Measurements from ENCODE around the gene ZNF367. TPM values are rescaled to one million over a fixed set of nuclear protein-coding genes. Genes with fewer than 3 reads are reported as not detected.

Gene ZNF367
- total and polyA plus RNA-seq, 4 donors: 1.0 to 3.3 (median 2.1) TPM

DNA sequence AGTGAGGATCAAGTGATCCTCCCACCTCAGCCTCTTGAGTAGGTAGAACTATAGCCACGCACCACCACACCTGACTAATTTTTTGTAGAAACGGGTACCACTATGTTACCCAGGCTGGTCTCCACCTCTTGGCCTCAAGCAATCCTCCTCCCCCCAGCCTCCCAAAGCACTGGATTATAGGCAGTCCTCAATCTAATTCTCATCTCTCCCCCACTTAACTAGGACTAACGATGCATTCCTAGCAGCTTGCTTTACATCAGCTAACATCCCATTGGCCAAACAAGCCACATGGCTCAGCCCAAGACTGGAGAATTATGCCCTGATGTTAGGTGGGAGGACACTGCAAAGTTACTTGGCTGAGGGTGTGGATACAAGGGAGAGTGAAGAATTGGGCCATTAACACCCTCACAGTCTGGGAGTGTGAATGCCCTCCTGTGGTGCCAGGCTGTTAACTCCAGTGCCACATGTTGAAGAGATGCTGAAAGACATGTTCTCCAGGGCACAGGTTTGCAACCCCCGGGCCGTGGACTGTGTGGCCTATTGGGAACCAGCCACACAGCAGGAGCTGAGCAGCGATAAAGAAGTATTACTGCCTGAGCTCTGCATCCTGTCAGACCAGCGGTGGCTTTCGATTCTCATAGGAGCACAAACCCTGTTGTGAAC, 5.3 kb upstream of the ZNF367 start:
- ATAC-seq (ENCODE audit: insufficient read depth, low FRiP score) (no peak), DNase-seq (no peak)
- Histone ChIP-seq H3K27ac (ENCODE audit: low read depth in 1 of 2, low read length in 1 of 2) (no peak overlapping the region), H3K9me3 (ENCODE audit: control insufficient read depth in 4 of 4, insufficient read depth in 3 of 4, low read length in 3 of 4) (no peaks in the 10 kb centered on the region), H3K4me3 (no peak overlapping the region), H3K9ac (ENCODE audit: insufficient read depth in 1 of 2, low read length in 2 of 2) (no peak overlapping the region), H3K36me3 (ENCODE audit: control insufficient read depth in 4 of 4, insufficient read depth in 4 of 4, low read length in 4 of 4) (no peaks in the 10 kb centered on the region), H3K27me3 (ENCODE audit: control insufficient read depth in 3 of 3, insufficient read depth in 3 of 3, low read length in 2 of 3) (no peaks in the 10 kb centered on the region), H3K4me1 (ENCODE audit: control insufficient read depth in 5 of 5, insufficient read depth in 5 of 5, low read length in 5 of 5) (peaks cover 0 to 8% (median 4%) of the 10 kb centered on the region in 5 donors)
- TF ChIP-seq CTCF (IDR thresholded peaks at IDR 0.05; ENCODE audit: control extremely low read depth, extremely low read depth): no peak
- 93 to 96% methylated on average over 8 of the region's 8 CpGs for WGBS, 2 donors

GRCh38 chr9:96420468-96421219, 2.5 kb upstream of the ZNF367 start:
- no peak overlapping the region for H3K4me3 ChIP-seq
- 50 to 51% methylated on average over 6 of the region's 6 CpGs for WGBS, 2 donors
- ATAC-seq (ENCODE audit: insufficient read depth, low FRiP score): peak; percentile 4
- no peak for TF ChIP-seq CTCF (IDR thresholded peaks at IDR 0.05; ENCODE audit: control extremely low read depth, extremely low read depth)
- H3K27ac ChIP-seq (ENCODE audit: low read depth in 1 of 2, low read length in 1 of 2): peak overlapping the region; percentile 80 to 83
- peak in 1 of 3 donors; percentile 24 for DNase-seq
- H3K9me3 ChIP-seq (ENCODE audit: control insufficient read depth in 4 of 4, insufficient read depth in 3 of 4, low read length in 3 of 4): no peaks in the 10 kb centered on the region
- H3K27me3 ChIP-seq (ENCODE audit: control insufficient read depth in 3 of 3, insufficient read depth in 3 of 3, low read length in 2 of 3): no peaks in the 10 kb centered on the region
- H3K36me3 ChIP-seq (ENCODE audit: control insufficient read depth in 4 of 4, insufficient read depth in 4 of 4, low read length in 4 of 4): peaks cover 0 to 4% (median 0%) of the 10 kb centered on the region in 4 donors
- peaks cover 0 to 14% (median 4%) of the 10 kb centered on the region in 5 donors for H3K4me1 ChIP-seq (ENCODE audit: control insufficient read depth in 5 of 5, insufficient read depth in 5 of 5, low read length in 5 of 5)
- H3K9ac ChIP-seq (ENCODE audit: insufficient read depth in 1 of 2, low read length in 2 of 2): no peak overlapping the region

GRCh38 chr9:96419691-96419969, 1.5 kb upstream of the ZNF367 start:
- 51 to 58% methylated on average over 2 of the region's 2 CpGs for WGBS, 2 donors
- ATAC-seq (ENCODE audit: insufficient read depth, low FRiP score) (no peak), DNase-seq (no peak)
- peaks cover 0 to 4% (median 0%) of the 10 kb centered on the region in 4 donors for H3K36me3 ChIP-seq (ENCODE audit: control insufficient read depth in 4 of 4, insufficient read depth in 4 of 4, low read length in 4 of 4)
- no peak overlapping the region for H3K4me3 ChIP-seq
- peaks cover 0 to 14% (median 4%) of the 10 kb centered on the region in 5 donors for H3K4me1 ChIP-seq (ENCODE audit: control insufficient read depth in 5 of 5, insufficient read depth in 5 of 5, low read length in 5 of 5)
- no peak overlapping the region for H3K9ac ChIP-seq (ENCODE audit: insufficient read depth in 1 of 2, low read length in 2 of 2)
- no peaks in the 10 kb centered on the region for H3K9me3 ChIP-seq (ENCODE audit: control insufficient read depth in 4 of 4, insufficient read depth in 3 of 4, low read length in 3 of 4)
- no peak for TF ChIP-seq CTCF (IDR thresholded peaks at IDR 0.05; ENCODE audit: control extremely low read depth, extremely low read depth)
- no peaks in the 10 kb centered on the region for H3K27me3 ChIP-seq (ENCODE audit: control insufficient read depth in 3 of 3, insufficient read depth in 3 of 3, low read length in 2 of 3)
- peak overlapping the region in 1 of 2 donors; percentile 99 for H3K27ac ChIP-seq (ENCODE audit: low read depth in 1 of 2, low read length in 1 of 2)

Measured in lung (tissue), 12 donors.